IMR-90 (cell line): ENCODE results near the gene LSG1. TPM values are rescaled to one million over a fixed set of nuclear protein-coding genes. Genes with fewer than 3 reads are reported as not detected.

ENCODE experiments used
- ATAC-seq: fragments of 200-7000 bp; cut with Tn5 transposase; 2 replicates; pipeline ENCODE4 v1.9.1; 2020; ENCODE audit warnings: low read depth, mild to moderate bottlenecking, moderate library complexity
- BruUV-seq: library from RNA; stranded (reverse); fragments of 400-500 nt; replicated peaks from 2 replicates; lab custom pipeline; 2021; lab: Mats Ljungman, UMichigan
- CTCF ChIA-PET: fragments of 300-600 bp; formaldehyde crosslinking; extraction: SDS; loops from one replicate; lab custom pipeline; 2021; ENCODE audit warnings: antibody characterized with exemption; lab: Yijun Ruan, JAX
- POLR2A ChIA-PET: fragments of 300-600 bp; sonication (Branson Sonifier 250); formaldehyde crosslinking; loops from one replicate; lab custom pipeline; 2022; ENCODE audit warnings: antibody characterized with exemption; ENCODE audit not compliant: unreplicated experiment; lab: Charles Lee
- DNase-seq: peaks from one replicate; pipeline ENCODE4 v3.0.0; 2013
- H2AFZ ChIP-seq: replicated peaks from 2 replicates; pipeline ENCODE3; 2013; ENCODE audit warnings: low read length, mild to moderate bottlenecking; ENCODE audit not compliant: poor library complexity
- H2AK5ac ChIP-seq: 2 replicates; pipeline ENCODE4 v1.6.1; 2013; ENCODE audit warnings: low read depth, low read length, inconsistent platforms
- H2AK9ac ChIP-seq: replicated peaks from 2 replicates; pipeline ENCODE3; 2013; ENCODE audit warnings: mild to moderate bottlenecking, low read depth, low read length, moderate library complexity; ENCODE audit not compliant: poor library complexity
- H2BK120ac ChIP-seq: 2 replicates; pipeline ENCODE4 v1.6.1; 2013; ENCODE audit warnings: low read depth, low read length, inconsistent platforms
- H2BK15ac ChIP-seq: 3 replicates; pipeline ENCODE4 v1.6.1; 2013; ENCODE audit warnings: low read depth, low read length, inconsistent platforms
- H2BK20ac ChIP-seq: 2 replicates; pipeline ENCODE4 v1.6.1; 2013; ENCODE audit warnings: low read depth, mild to moderate bottlenecking, inconsistent platforms, low read length, moderate library complexity
- H2BK5ac ChIP-seq: 2 replicates; pipeline ENCODE4 v1.6.1; 2013; ENCODE audit warnings: mild to moderate bottlenecking, low read depth, low read length, inconsistent platforms; ENCODE audit not compliant: poor library complexity, severe bottlenecking
- H3K14ac ChIP-seq: replicated peaks from 2 replicates; pipeline ENCODE4 v1.6.1; 2013; ENCODE audit warnings: low read depth, low read length, inconsistent platforms
- H3K18ac ChIP-seq: 2 replicates; pipeline ENCODE4 v1.6.1; 2013; ENCODE audit warnings: low read depth, low read length, control low read depth
- H3K23ac ChIP-seq: 2 replicates; pipeline ENCODE4 v1.6.1; 2013; ENCODE audit warnings: low read depth, low read length, inconsistent platforms
- H3K27ac ChIP-seq: 2 replicates; pipeline ENCODE4 v1.5.1; 2013; ENCODE audit warnings: mild to moderate bottlenecking, control low read depth, low read length; ENCODE audit not compliant: insufficient read depth
- H3K27me3 ChIP-seq: 2 replicates; pipeline ENCODE4 v1.6.1; 2013; ENCODE audit warnings: low read length; ENCODE audit not compliant: control insufficient read depth, insufficient read depth
- H3K36me3 ChIP-seq: 2 replicates; pipeline ENCODE4 v1.6.1; 2013; ENCODE audit warnings: low read length, mixed read lengths; ENCODE audit not compliant: control insufficient read depth, insufficient read depth
- H3K4ac ChIP-seq: 2 replicates; pipeline ENCODE4 v1.6.1; 2013; ENCODE audit warnings: low read depth, low read length, inconsistent platforms
- H3K4me1 ChIP-seq: 2 replicates; pipeline ENCODE4 v1.6.1; 2013; ENCODE audit warnings: low read length, mixed read lengths; ENCODE audit not compliant: control insufficient read depth, insufficient read depth
- H3K4me2 ChIP-seq: 2 replicates; pipeline ENCODE4 v1.6.1; 2013; ENCODE audit warnings: low read depth, mild to moderate bottlenecking, control low read depth, low read length, moderate library complexity
- H3K4me3 ChIP-seq: 2 replicates; pipeline ENCODE4 v1.5.1; 2013; ENCODE audit warnings: low read depth, mild to moderate bottlenecking, control low read depth, low read length, moderate library complexity; ENCODE audit not compliant: insufficient read depth
- H3K56ac ChIP-seq: 2 replicates; pipeline ENCODE4 v1.6.1; 2013; ENCODE audit warnings: low read length, inconsistent platforms; ENCODE audit not compliant: insufficient read depth; ENCODE audit errors: extremely low read depth
- H3K79me1 ChIP-seq, 2 experiments: 2 replicates each; pipeline ENCODE4 v1.6.1; 2013; ENCODE audit warnings: low read length in 2 of 2, inconsistent platforms in 1 of 2, low read depth in 1 of 2
- H3K9ac ChIP-seq: 2 replicates; pipeline ENCODE4 v1.6.1; 2013; ENCODE audit warnings: low read depth, low read length, control low read depth
- H3K9me1 ChIP-seq: 2 replicates; pipeline ENCODE4 v1.6.1; 2013; ENCODE audit warnings: low read length, inconsistent platforms; ENCODE audit not compliant: insufficient read depth
- H3K9me3 ChIP-seq: 2 replicates; pipeline ENCODE4 v1.6.1; 2013; ENCODE audit warnings: low read length; ENCODE audit not compliant: control insufficient read depth, insufficient read depth
- H4K20me1 ChIP-seq: 2 replicates; pipeline ENCODE4 v1.6.1; 2013; ENCODE audit warnings: low read length, inconsistent platforms; ENCODE audit not compliant: insufficient read depth
- H4K5ac ChIP-seq: 2 replicates; pipeline ENCODE4 v1.6.1; 2013; ENCODE audit warnings: mild to moderate bottlenecking, low read depth, low read length, control low read depth
- H4K8ac ChIP-seq, 2 experiments: 2 replicates each; pipeline ENCODE4 v1.6.1; 2013; ENCODE audit warnings: low read depth in 2 of 2, low read length in 2 of 2, control low read depth in 1 of 2, inconsistent platforms in 1 of 2
- H4K91ac ChIP-seq: 2 replicates; pipeline ENCODE4 v1.6.1; 2013; ENCODE audit warnings: low read depth, low read length, inconsistent platforms; ENCODE audit not compliant: insufficient read depth
- CHD1 ChIP-seq: IDR thresholded peaks from 2 replicates; pipeline ENCODE4 v1.6.1; 2012; ENCODE audit warnings: low read depth, low read length, improper control_type of control experiment
- FOS ChIP-seq: fragments of 150-350 bp; IDR thresholded peaks from 2 replicates; pipeline ENCODE4 v1.6.1; 2016; ENCODE audit warnings: low read depth, low read length
- MAZ ChIP-seq: IDR thresholded peaks from 2 replicates; pipeline ENCODE4 v1.6.1; 2012; ENCODE audit warnings: low read depth, mild to moderate bottlenecking, low read length, improper control_type of control experiment, moderate library complexity, borderline replicate concordance
- MXI1 ChIP-seq: IDR thresholded peaks from 2 replicates; pipeline ENCODE4 v1.6.1; 2012; ENCODE audit warnings: low read depth, mild to moderate bottlenecking, low read length, moderate library complexity, borderline replicate concordance
- WGBS, 2 experiments: methylation state at CpG; one replicate each; pipeline versions ENCODE4 v1.1.5 to v1.1.7; 2013; ENCODE audit warnings: missing lambda C conversion rate in 2 of 2; ENCODE audit not compliant: insufficient read length in 1 of 2; ENCODE audit errors: extremely low coverage in 2 of 2; 5-methylcytosine and 5-hydroxymethylcytosine counted together
- dilution Hi-C: fragments of 300-500 bp; cut with HindIII; formaldehyde crosslinking; loops from one replicate; pipeline ENCODE4 v1.14.3; 2018; ENCODE audit warnings: low sequenced_read_pairs; ENCODE audit not compliant: unreplicated experiment
- in situ Hi-C: fragments of 300-500 bp; cut with MboI; formaldehyde crosslinking; loops from 3 replicates; pipeline ENCODE4 v1.14.3; 2019; ENCODE audit warnings: low sequenced_read_pairs, inconsistent platforms, mixed read lengths
- intact Hi-C: fragments of 100-400 bp; cut with micrococcal nuclease; formaldehyde crosslinking; loops from 2 replicates; pipeline ENCODE4 v1.10.0; 2022
- polyA plus RNA-seq, 3 experiments: library from polyadenylated mRNA; depleted of rRNA; stranded (reverse); fragments of >200 nt; gene quantifications; 2 replicates each; pipeline ENCODE4 v1.2.3, GENCODE V29; 2012; ENCODE audit warnings: low replicate concordance in 1 of 3
- total RNA-seq: library from RNA; depleted of rRNA; stranded (reverse); fragments of >200 nt; gene quantifications from 2 replicates; pipeline ENCODE4 v1.2.3, GENCODE V29; 2012

LSG1 gene
- total and polyA plus RNA-seq, 2 of the 4 experiments (the other 2 are of a cell fraction): 26.8 to 45.2 TPM

DNA sequence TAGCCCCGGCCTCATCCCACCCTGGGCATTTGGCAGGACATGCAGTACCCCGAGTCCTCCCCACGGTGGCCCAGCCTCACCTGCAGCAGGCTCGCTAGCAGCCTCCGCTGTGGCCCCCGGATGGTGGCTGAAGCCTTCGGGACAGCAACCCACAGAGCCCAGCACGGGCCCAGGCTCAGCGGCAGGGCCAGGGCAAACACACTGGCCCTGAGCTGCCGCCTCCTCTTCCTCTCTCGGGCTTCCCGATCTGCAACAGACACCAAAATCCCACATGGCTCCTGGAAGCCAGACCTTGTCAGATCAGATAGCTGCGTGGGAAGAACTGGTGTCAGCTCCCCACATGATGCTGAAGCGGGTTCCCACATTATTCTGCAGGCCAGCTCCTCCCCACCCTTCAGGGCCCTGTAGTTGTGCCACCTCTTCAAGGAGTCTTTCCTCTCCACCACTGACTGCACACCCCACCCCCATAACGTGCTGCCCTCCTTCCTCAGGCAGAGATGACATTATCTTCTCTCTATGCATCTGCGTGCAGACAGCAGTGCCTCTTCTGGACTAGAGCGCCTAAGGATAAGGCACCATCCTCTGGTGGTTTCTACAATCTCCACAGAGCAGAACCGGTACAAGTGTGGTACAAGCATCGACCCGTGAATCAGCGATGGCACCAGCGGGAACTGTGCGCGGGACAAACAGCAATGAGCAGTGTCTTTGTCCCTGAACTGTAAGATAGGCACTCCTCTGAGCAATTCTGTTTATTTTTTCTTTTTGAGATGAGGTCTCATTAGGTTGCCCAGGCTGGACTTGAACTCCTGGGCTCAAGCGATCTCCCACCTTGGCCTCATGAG, 48.3 kb downstream of the LSG1 start (continued):
- no peak for TF ChIP-seq CHD1

DNA sequence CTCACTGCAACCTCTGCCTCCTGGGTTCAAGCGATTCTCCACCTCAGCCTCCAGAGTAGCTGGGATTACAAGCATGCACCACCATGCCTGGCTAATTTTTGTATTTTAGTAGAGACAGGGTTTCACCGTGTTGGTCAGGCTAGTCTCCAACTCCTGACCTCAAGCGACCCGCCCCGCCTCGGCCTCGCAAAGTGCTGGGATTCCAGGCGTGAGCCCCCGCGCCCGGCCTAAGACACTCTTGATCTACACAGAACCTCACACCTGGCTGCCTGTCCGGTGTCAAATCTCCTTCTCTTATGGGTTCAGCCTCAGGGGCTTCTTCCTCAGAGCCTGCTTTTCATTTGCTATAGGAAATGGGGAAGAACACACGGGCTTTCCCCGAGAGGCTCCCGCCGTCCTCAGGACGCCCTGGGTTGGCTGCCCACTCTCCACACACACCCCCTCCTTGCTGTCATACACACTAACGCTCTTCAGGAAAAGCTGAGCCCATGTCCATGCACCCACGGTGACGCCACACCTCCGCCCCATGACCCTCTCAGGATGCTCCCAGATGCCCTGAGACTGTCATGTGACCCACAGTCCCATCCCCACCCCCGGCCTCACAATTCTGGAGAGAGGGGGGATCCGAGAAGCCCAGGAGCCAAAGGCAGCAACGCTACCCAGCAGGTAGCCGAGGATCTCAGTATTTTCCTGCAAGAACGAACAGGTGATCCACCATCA, 49.2 kb downstream of the LSG1 start:
- Histone ChIP-seq H3K36me3 (peaks cover 51% of the 10 kb centered on the region), H4K8ac (no peak overlapping the region)

More for the DNA sequence above, 49.2 kb downstream of the LSG1 start:
- Histone ChIP-seq H2BK15ac (no peak overlapping the region), H4K5ac (no peak overlapping the region), H3K4me3 (no peak overlapping the region), H4K91ac (no peak overlapping the region), H2BK5ac (no peak overlapping the region), H3K9me3 (no peaks in the 10 kb centered on the region), H3K4me1 (0 out of 2 replicates have a peak, but pooled peaks cover 2% of the 10 kb centered on the region), H3K56ac (no peak overlapping the region), H3K9ac (no peak overlapping the region), H3K14ac (no peak overlapping the region), H4K20me1 (peaks cover 3% of the 10 kb centered on the region; the same call in 1 of the 2 replicates), H3K27ac (no peak overlapping the region), H3K27me3 (no peaks in the 10 kb centered on the region), H2BK20ac (no peak overlapping the region), H3K9me1 (peaks cover 8% of the 10 kb centered on the region; the same call in 1 of the 2 replicates), H2AK9ac (no peak overlapping the region), H2AFZ (no peak overlapping the region), H3K18ac (no peak overlapping the region), H3K23ac (no peak overlapping the region), H3K4ac (no peak overlapping the region), H2AK5ac (no peak overlapping the region), H3K79me1 (peaks cover 6 to 18% of the 10 kb centered on the region in 2 experiments), H2BK120ac (no peak overlapping the region), H3K4me2 (no peak overlapping the region)
- no peak for TF ChIP-seq MXI1
- no peak for TF ChIP-seq MAZ
- TF ChIP-seq FOS: no peak
- TF ChIP-seq CHD1: no peak
- ATAC-seq: no peak
- ChIA-PET CTCF (no interaction called here), POLR2A (no interaction called here)
- intact Hi-C loops (no loop called here), dilution Hi-C loops (no loop called here), in situ Hi-C loops (no loop called here)
- no peak for DNase-seq
- no TSS peak for BruUV-seq
- WGBS, 2 experiments: 100% methylated on average over 2 of the region's 26 CpGs; no CpG with 5 or more reads in 1 of the 2 experiments
